HepG2 (cell line): ENCODE results near the gene ZNRD2. TPM values are rescaled to one million over a fixed set of nuclear protein-coding genes. Genes with fewer than 3 reads are reported as not detected.

Experiments used
- ATAC-seq: fragments of 200-7000 bp; cut with Tn5 transposase; 3 replicates; pipeline ENCODE4 v1.9.1; 2020; ENCODE audit warnings: mild to moderate bottlenecking, moderate library complexity
- BruUV-seq: library from RNA; stranded (reverse); fragments of 400-500 nt; replicated peaks from 2 replicates; lab custom pipeline; 2021; lab: Mats Ljungman, UMichigan
- CTCF ChIA-PET: fragments of 300-600 bp; formaldehyde crosslinking; extraction: SDS; loops from one replicate; lab custom pipeline; 2021; ENCODE audit warnings: low total read pairs, inconsistent platforms, low intra/inter-chr PET ratio; lab: Yijun Ruan, JAX
- POLR2A ChIA-PET: fragments of 350-600 bp; sonication (Branson Sonifier 250); formaldehyde crosslinking; loops from one replicate; lab custom pipeline; 2020; ENCODE audit warnings: antibody characterized with exemption, inconsistent platforms; lab: Yijun Ruan, JAX
- DNase-seq: peaks from one replicate; pipeline ENCODE4 v3.0.0-alpha.2; 2015; ENCODE audit warnings: low spot score
- FAIRE-seq: peaks from 3 replicates; lab custom pipeline; 2011; peaks lifted over from hg19 to GRCh38; lab: Jason Lieb, UNC
- H2AFZ ChIP-seq: one replicate; pipeline ENCODE4 v1.6.1; 2011; ENCODE audit warnings: low read length, inconsistent platforms
- H3K27ac ChIP-seq: fragments of 300-600 bp; 3 replicates; pipeline ENCODE4 v1.8.0; 2011; ENCODE audit warnings: mixed run types, mild to moderate bottlenecking, mixed read lengths, low read length, inconsistent platforms; ENCODE audit not compliant: insufficient read depth; ENCODE audit errors: extremely low read length
- H3K27me3 ChIP-seq, 2 experiments: fragments of 200-600 bp in 1 of 2; 2 replicates in 1 of 2; 3 replicates in 1 of 2; pipeline versions ENCODE4 v1.6.0 to v1.8.0; 2011; ENCODE audit warnings: low read length in 2 of 2, mild to moderate bottlenecking in 2 of 2, moderate library complexity in 2 of 2, inconsistent platforms in 1 of 2; ENCODE audit not compliant: insufficient read depth in 2 of 2, control insufficient read depth in 1 of 2
- H3K36me3 ChIP-seq, 2 experiments: fragments of 200-600 bp in 1 of 2; replicated peaks in 1 of 2; 2 replicates in 1 of 2; 3 replicates in 1 of 2; pipeline versions ENCODE4 v1.5.1 to v1.8.0; 2011; ENCODE audit warnings: low read length in 2 of 2, inconsistent platforms in 1 of 2; ENCODE audit not compliant: insufficient read depth in 2 of 2, control insufficient read depth in 1 of 2
- H3K4me1 ChIP-seq: 2 replicates; pipeline ENCODE4 v1.5.1; 2012; ENCODE audit warnings: low read length, inconsistent platforms; ENCODE audit not compliant: insufficient read depth
- H3K4me2 ChIP-seq: 2 replicates; pipeline ENCODE4 v1.6.0; 2011; ENCODE audit warnings: low read depth, low read length, inconsistent platforms
- H3K4me3 ChIP-seq, 3 experiments: fragments of 200-600 bp in 1 of 3; sonication (generic), shearing (Covaris generic) in 1 of 3; replicated peaks in 1 of 3; 2 replicates each; pipeline ENCODE4 v1.5.1; 2011 to 2016; ENCODE audit warnings: low read length in 3 of 3, inconsistent platforms in 2 of 3, low read depth in 2 of 3, mild to moderate bottlenecking in 2 of 3, control low read depth in 1 of 3, mixed read lengths in 1 of 3; ENCODE audit not compliant: insufficient read depth in 1 of 3
- H3K79me2 ChIP-seq: one replicate; pipeline ENCODE4 v1.6.1; 2011; ENCODE audit warnings: low read length, inconsistent platforms; ENCODE audit not compliant: insufficient read depth
- H3K9ac ChIP-seq: 2 replicates; pipeline ENCODE4 v1.6.0; 2011; ENCODE audit warnings: mild to moderate bottlenecking, low read depth, low read length, inconsistent platforms; ENCODE audit not compliant: insufficient read depth
- H3K9me3 ChIP-seq: 2 replicates; pipeline ENCODE4 v1.5.1; 2012; ENCODE audit warnings: mild to moderate bottlenecking, low read length
- H4K20me1 ChIP-seq: 2 replicates; pipeline ENCODE4 v1.6.0; 2011; ENCODE audit warnings: inconsistent platforms, mild to moderate bottlenecking, low read length, moderate library complexity; ENCODE audit not compliant: insufficient read depth
- AGO2 ChIP-seq: fragments of 200-400 bp; formaldehyde crosslinking; optimal IDR thresholded peaks from 2 replicates; pipeline ENCODE3; 2017; ENCODE audit warnings: mild to moderate bottlenecking, low read depth, low read length, moderate library complexity
- ARID2 ChIP-seq: sonication (generic); formaldehyde crosslinking; IDR thresholded peaks from 2 replicates; pipeline ENCODE4 v1.8.1; 2022; ENCODE audit warnings: mild to moderate bottlenecking, missing genetic modification reagents, borderline replicate concordance
- FOXC1 ChIP-seq: sonication (generic); formaldehyde crosslinking; IDR thresholded peaks from 2 replicates; pipeline ENCODE4 v1.8.0; 2022; ENCODE audit warnings: mild to moderate bottlenecking, missing genetic modification reagents, borderline replicate concordance
- GATA4 ChIP-seq: sonication (generic); IDR thresholded peaks from 2 replicates; pipeline ENCODE4 v1.6.1; 2016; ENCODE audit warnings: antibody characterized with exemption, low read depth, borderline replicate concordance
- HNF1A ChIP-seq, 2 experiments: sonication (generic) in 1 of 2; formaldehyde crosslinking in 1 of 2; IDR thresholded peaks; 2 replicates each; pipeline versions ENCODE4 v1.4.0 to v1.6.1; 2016 to 2020; ENCODE audit warnings: borderline replicate concordance in 1 of 2, low read depth in 1 of 2, mild to moderate bottlenecking in 1 of 2, missing genetic modification reagents in 1 of 2
- KLF12 ChIP-seq: sonication (generic); formaldehyde crosslinking; IDR thresholded peaks from 2 replicates; pipeline ENCODE4 v1.4.0; 2020; ENCODE audit warnings: missing genetic modification reagents, borderline replicate concordance
- KLF6 ChIP-seq: IDR thresholded peaks from 2 replicates; pipeline ENCODE4 v1.8.0; 2016; ENCODE audit warnings: missing biosample characterization, missing genetic modification reagents
- NFKB2 ChIP-seq: sonication (generic); formaldehyde crosslinking; IDR thresholded peaks from 2 replicates; pipeline ENCODE4 v1.4.0; 2020; ENCODE audit warnings: missing genetic modification reagents, borderline replicate concordance
- NR3C1 ChIP-seq: sonication (generic); formaldehyde crosslinking; IDR thresholded peaks from 2 replicates; pipeline ENCODE4 v1.4.0; 2020; ENCODE audit warnings: missing genetic modification reagents
- POLR2A ChIP-seq, 2 experiments: IDR thresholded peaks; 2 replicates each; pipeline ENCODE4 v1.6.1; 2011; ENCODE audit warnings: low read depth in 2 of 2, low read length in 2 of 2, mild to moderate bottlenecking in 1 of 2, moderate library complexity in 1 of 2; ENCODE audit not compliant: insufficient read depth in 1 of 2
- RBM22 ChIP-seq: fragments of 200-400 bp; formaldehyde crosslinking; optimal IDR thresholded peaks from 2 replicates; pipeline ENCODE3; 2017; ENCODE audit warnings: mild to moderate bottlenecking, low read length, moderate library complexity
- RNF2 ChIP-seq: fragments of 450-650 bp; conservative IDR thresholded peaks from 2 replicates; pipeline ENCODE4 v1.6.1; 2016; ENCODE audit warnings: low read depth
- SIX1 ChIP-seq: sonication (generic); formaldehyde crosslinking; IDR thresholded peaks from 2 replicates; pipeline ENCODE4 v1.4.0; 2020; ENCODE audit warnings: missing genetic modification reagents, borderline replicate concordance
- TAF1 ChIP-seq: sonication (generic); formaldehyde crosslinking; IDR thresholded peaks from 2 replicates; pipeline ENCODE4 v1.4.0; 2020; ENCODE audit warnings: missing genetic modification reagents
- TMF1 ChIP-seq: sonication (generic); formaldehyde crosslinking; IDR thresholded peaks from 2 replicates; pipeline ENCODE4 v1.8.1; 2022; ENCODE audit warnings: low read depth, missing genetic modification reagents
- U2AF1 ChIP-seq: fragments of 200-400 bp; formaldehyde crosslinking; optimal IDR thresholded peaks from 2 replicates; pipeline ENCODE3; 2017; ENCODE audit warnings: mild to moderate bottlenecking, low read depth, low read length
- ZNF44 ChIP-seq: sonication (generic); formaldehyde crosslinking; IDR thresholded peaks from 2 replicates; pipeline ENCODE4 v1.5.1; 2020; ENCODE audit warnings: mild to moderate bottlenecking, missing genetic modification reagents
- ZNF501 ChIP-seq: sonication (generic); formaldehyde crosslinking; IDR thresholded peaks from 2 replicates; pipeline ENCODE4 v1.5.1; 2020; ENCODE audit warnings: mild to moderate bottlenecking, moderate library complexity, missing genetic modification reagents
- ZNF605 ChIP-seq: sonication (generic); formaldehyde crosslinking; IDR thresholded peaks from 2 replicates; pipeline ENCODE4 v1.8.0; 2022; ENCODE audit warnings: mild to moderate bottlenecking, missing genetic modification reagents
- WGBS: methylation state at CpG from one replicate; pipeline ENCODE4 v1.1.6; 2017; ENCODE audit warnings: low lambda C conversion rate; 5-methylcytosine and 5-hydroxymethylcytosine counted together
- in situ Hi-C: cut with HindIII; loops from 2 replicates; pipeline ENCODE4 v1.10.0; 2017; ENCODE audit warnings: low pct_unique_long_range_greater_than_20kb; ENCODE audit not compliant: extremely low pct_ligation_motif_present
- intact Hi-C: fragments of 100-400 bp; cut with micrococcal nuclease; formaldehyde crosslinking; loops from one replicate; pipeline ENCODE4 v1.10.0; 2022; ENCODE audit not compliant: unreplicated experiment
- polyA plus RNA-seq, 8 experiments: library from polyadenylated mRNA; depleted of rRNA in 3 of 8; stranded (reverse) in 7 of 8; unstranded in 1 of 8; fragments of >200 nt; fragmentation: Illumina TruSeq in 4 of 8; extraction: Trizol in 4 of 8; gene quantifications; 2 replicates each; pipeline versions ENCODE4 v1.2.1 to v1.2.3, GENCODE V29; 2011 to 2016; ENCODE audit warnings: low read depth in 4 of 8, missing spikeins in 1 of 8, mixed read lengths in 1 of 8; ENCODE audit not compliant: insufficient read depth in 1 of 8
- total RNA-seq, 5 experiments: library from RNA; depleted of rRNA; stranded (reverse); fragments of >200 nt; fragmentation: Illumina TruSeq; extraction: Trizol; gene quantifications; 2 replicates each; pipeline ENCODE4 v1.2.3, GENCODE V29; 2016; ENCODE audit warnings: low read depth in 1 of 5
- TF ChIP-seq, protein P1 (sequence below): sonication (generic); formaldehyde crosslinking; IDR thresholded peaks from 2 replicates; pipeline ENCODE4 v1.5.0; 2020; ENCODE audit warnings: missing genetic modification reagents

Gene ZNRD2
- total and polyA plus RNA-seq, 2 of the 13 experiments (the other 11 are each of a cell fraction or from before 2014, with no cell fraction given), result 29.2 to 34.0 TPM

- FAIRE-seq (no peak), DNase-seq (no peak), ATAC-seq (no peak)
- no peak overlapping the region for H2AFZ ChIP-seq
- no peaks in the 10 kb centered on the region for H3K4me1 ChIP-seq
- intact Hi-C loops (no loop called here), in situ Hi-C loops (no loop called here)
- no peak overlapping the region for H3K4me3 ChIP-seq
- POLR2A ChIA-PET, result interaction anchor here (1.0 to 6.0 kb wide), 2 partner anchors 11 to 14 kb away, joined by 3 to 47 read pairs; partner anchors contain the start of genes MAP3K11 and PCNX3
- H3K36me3 ChIP-seq, result peaks cover 14 to 31% of the 10 kb centered on the region in 2 experiments
- H3K9me3 ChIP-seq, result no peaks in the 10 kb centered on the region
- H3K27me3 ChIP-seq, result no peaks in the 10 kb centered on the region
- H3K4me2 ChIP-seq, result no peak overlapping the region
- H3K79me2 ChIP-seq, result no peaks in the 10 kb centered on the region
- CTCF ChIA-PET, result no interaction called here
- no peak overlapping the region for H3K27ac ChIP-seq
- H4K20me1 ChIP-seq, result 0 out of 2 replicates have a peak, but pooled peaks cover 3% of the 10 kb centered on the region
- 97% methylated on average over 28 of the region's 49 CpGs for WGBS
- no TSS peak for BruUV-seq
- no peak overlapping the region for H3K9ac ChIP-seq
- TF ChIP-seq ARID2 (CRISPR knock-in tag) (no peak), TMF1 (CRISPR knock-in tag) (no peak), ZNF605 (CRISPR knock-in tag) (no peak), KLF12 (CRISPR knock-in tag) (no peak), TAF1 (CRISPR knock-in tag) (no peak), KLF6 (CRISPR knock-in tag) (no peak), HNF1A (IDR thresholded peaks at IDR 0.05; ENCODE audit: low read depth) (no peak), HNF1A (CRISPR knock-in tag; IDR thresholded peaks at IDR 0.05; ENCODE audit: borderline replicate concordance) (no peak), FOXC1 (CRISPR knock-in tag) (no peak), RBM22 (peak; percentile 52), ZNF44 (no peak), ZNF501 (CRISPR knock-in tag) (no peak), SIX1 (no peak), U2AF1 (no peak), RNF2 (no peak), AGO2 (peak; percentile 97), NFKB2 (CRISPR knock-in tag) (no peak), POLR2A (IDR thresholded peaks at IDR 0.05; ENCODE audit: insufficient read depth in 1 of 2, low read depth in 2 of 2, low read length in 2 of 2) (peak in 1 of 2 experiments; percentile 54; a peak in 1 of 4 replicates), NR3C1 (CRISPR knock-in tag) (no peak), GATA4 (no peak)
- TF ChIP-seq, protein P1, sequence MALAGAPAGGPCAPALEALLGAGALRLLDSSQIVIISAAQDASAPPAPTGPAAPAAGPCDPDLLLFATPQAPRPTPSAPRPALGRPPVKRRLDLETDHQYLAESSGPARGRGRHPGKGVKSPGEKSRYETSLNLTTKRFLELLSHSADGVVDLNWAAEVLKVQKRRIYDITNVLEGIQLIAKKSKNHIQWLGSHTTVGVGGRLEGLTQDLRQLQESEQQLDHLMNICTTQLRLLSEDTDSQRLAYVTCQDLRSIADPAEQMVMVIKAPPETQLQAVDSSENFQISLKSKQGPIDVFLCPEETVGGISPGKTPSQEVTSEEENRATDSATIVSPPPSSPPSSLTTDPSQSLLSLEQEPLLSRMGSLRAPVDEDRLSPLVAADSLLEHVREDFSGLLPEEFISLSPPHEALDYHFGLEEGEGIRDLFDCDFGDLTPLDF, result no peak
Observed at GRCh38 chr11:65599216-65599954, 29.1 kb downstream of the ZNRD2 start.
